GM12878 (cell line): ENCODE results near the gene EHD1. TPM values are rescaled to one million over a fixed set of nuclear protein-coding genes. Genes with fewer than 3 reads are reported as not detected.

Experiments used
- ATF7 ChIP-seq: fragments of 450-650 bp; IDR thresholded peaks from 2 replicates; pipeline ENCODE4 v1.6.1; 2016; ENCODE audit warnings: low read depth, mild to moderate bottlenecking
- CBX3 ChIP-seq: fragments of 200-600 bp; sonication (generic); IDR thresholded peaks from 2 replicates; pipeline ENCODE4 v1.6.1; 2016; ENCODE audit warnings: low read depth, borderline replicate concordance
- E2F8 ChIP-seq: fragments of 450-650 bp; IDR thresholded peaks from 2 replicates; pipeline ENCODE4 v1.6.1; 2018; ENCODE audit warnings: mild to moderate bottlenecking, low read depth, moderate library complexity; ENCODE audit not compliant: partially characterized antibody
- EP300 ChIP-seq, 2 experiments: fragments of 150-350 bp in 1 of 2; IDR thresholded peaks; 2 replicates each; pipeline ENCODE4 v1.6.1; 2011 to 2012; ENCODE audit warnings: low read depth in 2 of 2, low read length in 2 of 2, borderline replicate concordance in 1 of 2, improper control_type of control experiment in 1 of 2, inconsistent platforms in 1 of 2; ENCODE audit not compliant: control insufficient read depth in 1 of 2
- MTA2 ChIP-seq: fragments of 450-650 bp; IDR thresholded peaks from 2 replicates; pipeline ENCODE4 v1.6.1; 2016; ENCODE audit warnings: low read depth, mild to moderate bottlenecking, moderate library complexity
- MYB ChIP-seq: fragments of 150-350 bp; IDR thresholded peaks from 2 replicates; pipeline ENCODE4 v1.6.1; 2014; ENCODE audit warnings: mild to moderate bottlenecking, low read depth, low read length, borderline replicate concordance
- MYC ChIP-seq: IDR thresholded peaks from 2 replicates; pipeline ENCODE4 v1.6.1; 2011; ENCODE audit warnings: mild to moderate bottlenecking, low read length, moderate library complexity, inconsistent platforms; ENCODE audit not compliant: insufficient read depth, insufficient replicate concordance, insufficient read length, severe bottlenecking
- SIX5 ChIP-seq: IDR thresholded peaks from 2 replicates; pipeline ENCODE4 v1.6.1; 2011; ENCODE audit warnings: mild to moderate bottlenecking, low read depth, low read length, moderate library complexity; ENCODE audit not compliant: severe bottlenecking
- SMC3 ChIP-seq: IDR thresholded peaks from 2 replicates; pipeline ENCODE4 v1.6.1; 2011; ENCODE audit warnings: low read length, improper control_type of control experiment, borderline replicate concordance
- TCF12 ChIP-seq: IDR thresholded peaks from 2 replicates; pipeline ENCODE4 v1.6.1; 2011; ENCODE audit warnings: low read depth, mild to moderate bottlenecking, low read length
- YBX1 ChIP-seq: fragments of 450-650 bp; IDR thresholded peaks from 2 replicates; pipeline ENCODE4 v1.6.1; 2016; ENCODE audit warnings: antibody characterized with exemption
- ZNF217 ChIP-seq: fragments of 450-650 bp; IDR thresholded peaks from 2 replicates; pipeline ENCODE4 v1.6.1; 2017; ENCODE audit warnings: antibody characterized with exemption, mild to moderate bottlenecking
- ZNF687 ChIP-seq: fragments of 450-650 bp; IDR thresholded peaks from 2 replicates; pipeline ENCODE4 v1.6.1; 2017; ENCODE audit warnings: mild to moderate bottlenecking, moderate library complexity
- polyA plus RNA-seq, 11 experiments: library from polyadenylated mRNA; depleted of rRNA in 4 of 11; unstranded in 6 of 11; stranded (reverse) in 5 of 11; fragments of >200 nt; fragmentation: Nextera tagmentation in 4 of 11; fragmentation: Illumina TruSeq in 1 of 11; extraction: Ambion mirVana in 4 of 11; extraction: Trizol in 1 of 11; gene quantifications; 1 replicate in 1 of 11; 2 replicates in 10 of 11; pipeline versions ENCODE4 v1.2.1 to v1.2.3, GENCODE V29; 2011 to 2016; ENCODE audit warnings: inconsistent platforms in 2 of 11, missing spikeins in 2 of 11, low read depth in 1 of 11
- total RNA-seq, 4 experiments: library from RNA; depleted of rRNA in 3 of 4; stranded (reverse); fragments of >200 nt in 3 of 4; fragmentation: Illumina TruSeq in 1 of 4; extraction: Trizol in 1 of 4; gene quantifications; 2 replicates each; pipeline versions ENCODE4 v1.2.1 to v1.2.3, GENCODE V29; 2013 to 2021
- TF ChIP-seq, protein P1 (sequence below): fragments of 150-350 bp; IDR thresholded peaks from 2 replicates; pipeline ENCODE4 v1.6.1; 2014; ENCODE audit warnings: mild to moderate bottlenecking, low read depth, low read length
- TF ChIP-seq, protein P2 (sequence below): fragments of 150-350 bp; IDR thresholded peaks from 2 replicates; pipeline ENCODE4 v1.6.1; 2016; ENCODE audit warnings: low read depth, low read length

Gene EHD1
- total and polyA plus RNA-seq, 10 of the 15 experiments (the other 5 are each of a cell fraction or from before 2014, with no cell fraction given), result 1.0 to 165 (median 66.5) TPM

GRCh38 chr11:64850979-64851567 lies 27.3 kb downstream of the EHD1 start (continued):
- TF ChIP-seq EP300 (IDR thresholded peaks at IDR 0.05; ENCODE audit: borderline replicate concordance in 1 of 2, control insufficient read depth in 1 of 2, low read depth in 2 of 2, low read length in 2 of 2) (peak; percentile 68 to 83), CBX3 (no peak), SMC3 (peak; percentile 49; the same call in 1 of the 2 replicates), ZNF217 (no peak), E2F8 (peak; percentile 18), SIX5 (no peak), YBX1 (no peak), ZNF687 (peak; percentile 63), MYB (no peak), ATF7 (peak; percentile 73; the same call in 1 of the 2 replicates), TCF12 (peak; percentile 98), MTA2 (peak; percentile 84), MYC (no peak)
- TF ChIP-seq, protein P1, sequence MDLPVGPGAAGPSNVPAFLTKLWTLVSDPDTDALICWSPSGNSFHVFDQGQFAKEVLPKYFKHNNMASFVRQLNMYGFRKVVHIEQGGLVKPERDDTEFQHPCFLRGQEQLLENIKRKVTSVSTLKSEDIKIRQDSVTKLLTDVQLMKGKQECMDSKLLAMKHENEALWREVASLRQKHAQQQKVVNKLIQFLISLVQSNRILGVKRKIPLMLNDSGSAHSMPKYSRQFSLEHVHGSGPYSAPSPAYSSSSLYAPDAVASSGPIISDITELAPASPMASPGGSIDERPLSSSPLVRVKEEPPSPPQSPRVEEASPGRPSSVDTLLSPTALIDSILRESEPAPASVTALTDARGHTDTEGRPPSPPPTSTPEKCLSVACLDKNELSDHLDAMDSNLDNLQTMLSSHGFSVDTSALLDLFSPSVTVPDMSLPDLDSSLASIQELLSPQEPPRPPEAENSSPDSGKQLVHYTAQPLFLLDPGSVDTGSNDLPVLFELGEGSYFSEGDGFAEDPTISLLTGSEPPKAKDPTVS, result no peak
- TF ChIP-seq, protein P2, sequence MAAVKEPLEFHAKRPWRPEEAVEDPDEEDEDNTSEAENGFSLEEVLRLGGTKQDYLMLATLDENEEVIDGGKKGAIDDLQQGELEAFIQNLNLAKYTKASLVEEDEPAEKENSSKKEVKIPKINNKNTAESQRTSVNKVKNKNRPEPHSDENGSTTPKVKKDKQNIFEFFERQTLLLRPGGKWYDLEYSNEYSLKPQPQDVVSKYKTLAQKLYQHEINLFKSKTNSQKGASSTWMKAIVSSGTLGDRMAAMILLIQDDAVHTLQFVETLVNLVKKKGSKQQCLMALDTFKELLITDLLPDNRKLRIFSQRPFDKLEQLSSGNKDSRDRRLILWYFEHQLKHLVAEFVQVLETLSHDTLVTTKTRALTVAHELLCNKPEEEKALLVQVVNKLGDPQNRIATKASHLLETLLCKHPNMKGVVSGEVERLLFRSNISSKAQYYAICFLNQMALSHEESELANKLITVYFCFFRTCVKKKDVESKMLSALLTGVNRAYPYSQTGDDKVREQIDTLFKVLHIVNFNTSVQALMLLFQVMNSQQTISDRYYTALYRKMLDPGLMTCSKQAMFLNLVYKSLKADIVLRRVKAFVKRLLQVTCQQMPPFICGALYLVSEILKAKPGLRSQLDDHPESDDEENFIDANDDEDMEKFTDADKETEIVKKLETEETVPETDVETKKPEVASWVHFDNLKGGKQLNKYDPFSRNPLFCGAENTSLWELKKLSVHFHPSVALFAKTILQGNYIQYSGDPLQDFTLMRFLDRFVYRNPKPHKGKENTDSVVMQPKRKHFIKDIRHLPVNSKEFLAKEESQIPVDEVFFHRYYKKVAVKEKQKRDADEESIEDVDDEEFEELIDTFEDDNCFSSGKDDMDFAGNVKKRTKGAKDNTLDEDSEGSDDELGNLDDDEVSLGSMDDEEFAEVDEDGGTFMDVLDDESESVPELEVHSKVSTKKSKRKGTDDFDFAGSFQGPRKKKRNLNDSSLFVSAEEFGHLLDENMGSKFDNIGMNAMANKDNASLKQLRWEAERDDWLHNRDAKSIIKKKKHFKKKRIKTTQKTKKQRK, result no peak
